Stomach (tissue), 9 donors: ENCODE data around the gene INPP4B. TPM values are rescaled to one million over a fixed set of nuclear protein-coding genes. Genes with fewer than 3 reads are reported as not detected.

ENCODE experiments used
- DNase-seq, 2 donors: peaks; one replicate each; pipeline versions ENCODE4 v3.0.0 to v3.0.0-alpha.2; 2013 to 2019
- H3K27ac ChIP-seq, 5 donors: fragments of 200-600 bp in 4 of 5; sonication (generic) in 4 of 5; one replicate each; pipeline ENCODE4 v1.5.1; 2013 to 2019; ENCODE audit warnings: mild to moderate bottlenecking in 1 of 5, moderate library complexity in 1 of 5
- H3K27me3 ChIP-seq, 3 donors: fragments of 200-600 bp; sonication (generic); one replicate each; pipeline ENCODE4 v1.5.1; 2017 to 2019; ENCODE audit warnings: mixed run types in 1 of 3
- H3K36me3 ChIP-seq, 4 donors: fragments of 200-600 bp; sonication (generic); 1 replicate in 3 of 4; 2 replicates in 1 of 4; pipeline ENCODE4 v1.5.1; 2016 to 2019
- H3K4me1 ChIP-seq, 4 donors: fragments of 200-600 bp; sonication (generic); one replicate each; pipeline ENCODE4 v1.5.1; 2016 to 2019
- H3K4me3 ChIP-seq, 4 donors: fragments of 200-600 bp; sonication (generic) in 3 of 4; one replicate each; pipeline ENCODE4 v1.5.1; 2016 to 2019; ENCODE audit warnings: mild to moderate bottlenecking in 1 of 4
- H3K9me3 ChIP-seq, 4 donors: fragments of 200-600 bp; sonication (generic); one replicate each; pipeline ENCODE4 v1.5.1; 2016 to 2019
- EP300 ChIP-seq: sonication (generic); formaldehyde crosslinking; IDR thresholded peaks from one replicate; pipeline ENCODE4 v1.6.1; 2017; ENCODE audit warnings: antibody characterized with exemption
- POLR2A ChIP-seq, 4 donors: fragments of 450-650 bp; IDR thresholded peaks; one replicate each; pipeline ENCODE4 v1.6.1; 2016; ENCODE audit warnings: antibody characterized with exemption in 4 of 4, control low read depth in 2 of 4, mild to moderate bottlenecking in 1 of 4, moderate library complexity in 1 of 4
- POLR2AphosphoS5 ChIP-seq, 3 donors: sonication (generic); formaldehyde crosslinking; IDR thresholded peaks; one replicate each; pipeline ENCODE4 v1.6.1; 2016; ENCODE audit warnings: antibody characterized with exemption in 3 of 3
- WGBS, 5 donors: extraction: QIAGEN DNeasy Blood & Tissue Kit in 3 of 5; methylation state at CpG; one replicate each; pipeline versions ENCODE4 v1.1.5 to v1.1.7; 2013 to 2018; 5-methylcytosine and 5-hydroxymethylcytosine counted together
- intact Hi-C: fragments of 100-400 bp; cut with DNase I; formaldehyde crosslinking; loops from one replicate; pipeline ENCODE4 v1.15.1; 2023; ENCODE audit warnings: low total_unique reads
- polyA plus RNA-seq, 3 donors: library from polyadenylated mRNA; stranded (reverse); fragments of 200-250 nt; gene quantifications; one replicate each; pipeline ENCODE4 v1.2.3, GENCODE V29; 2013
- total RNA-seq, 5 donors: library from RNA; depleted of rRNA; stranded (reverse); fragments of >200 nt; gene quantifications; one replicate each; pipeline versions ENCODE4 v1.1.0 to v1.2.3, GENCODE V29; 2014 to 2016
- TF ChIP-seq, protein P1 (sequence below), 7 experiments: fragments of 450-650 bp in 4 of 7; fragments of 200-600 bp in 3 of 7; sonication (generic) in 3 of 7; IDR thresholded peaks; one replicate each; pipeline ENCODE4 v1.5.1; 2016 to 2019; ENCODE audit warnings: antibody characterized with exemption in 7 of 7, control low read depth in 2 of 7, mild to moderate bottlenecking in 1 of 7
- donor health status: healthy with polysubstance abuse.
- donor health status: Bipolar disorder and iron deficiency.
- donor health status: healthy.

The INPP4B gene
- total and polyA plus RNA-seq, 8 donors, result 1.4 to 96.9 (median 11.7) TPM

DNA sequence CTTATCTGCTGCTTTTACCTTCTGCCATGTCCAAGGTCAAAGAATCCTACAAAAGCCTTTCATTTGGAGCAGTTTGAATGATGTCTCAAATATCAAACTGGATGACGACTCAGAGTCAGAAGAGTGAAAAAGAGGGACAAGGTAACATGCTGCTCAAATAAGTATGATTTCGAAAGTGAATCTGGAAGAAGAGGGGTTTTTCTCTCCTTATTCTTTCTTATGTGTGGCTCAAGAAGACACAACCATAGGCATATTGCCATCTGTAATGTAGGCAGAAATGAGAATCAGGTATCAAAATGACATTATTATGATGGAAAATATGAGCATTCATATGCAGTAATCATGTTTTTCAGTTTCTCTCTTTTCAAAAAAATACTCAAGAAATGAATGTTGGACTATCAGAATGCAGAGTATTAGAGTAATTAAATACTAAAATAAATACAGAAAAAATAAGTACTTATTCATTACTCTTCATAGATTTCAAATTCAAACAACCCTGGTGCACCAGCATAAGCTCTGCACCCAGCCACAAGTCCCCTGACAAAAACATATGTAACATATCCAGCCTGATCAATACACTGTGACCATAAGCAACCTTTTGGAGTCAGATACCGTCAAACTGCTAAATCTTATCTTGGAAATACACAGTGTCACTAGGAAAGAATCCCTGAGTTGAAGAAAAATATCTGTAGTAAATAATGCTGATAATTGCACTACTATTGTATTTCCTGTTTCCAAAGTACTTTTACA lies 468.6 kb downstream of the INPP4B start:
- Histone ChIP-seq H3K36me3 (no peaks in the 10 kb centered on the region), H3K9me3 (no peaks in the 10 kb centered on the region), H3K4me1 (peaks cover 0 to 35% (median 22%) of the 10 kb centered on the region in 4 donors), H3K27ac (no peak overlapping the region), H3K4me3 (no peak overlapping the region), H3K27me3 (no peaks in the 10 kb centered on the region)
- no peak for DNase-seq
- intact Hi-C loops, result no loop called here
- TF ChIP-seq POLR2AphosphoS5 (IDR thresholded peaks at IDR 0.05) (no peak), EP300 (no peak), POLR2A (IDR thresholded peaks at IDR 0.05) (no peak)
- TF ChIP-seq, protein P1, sequence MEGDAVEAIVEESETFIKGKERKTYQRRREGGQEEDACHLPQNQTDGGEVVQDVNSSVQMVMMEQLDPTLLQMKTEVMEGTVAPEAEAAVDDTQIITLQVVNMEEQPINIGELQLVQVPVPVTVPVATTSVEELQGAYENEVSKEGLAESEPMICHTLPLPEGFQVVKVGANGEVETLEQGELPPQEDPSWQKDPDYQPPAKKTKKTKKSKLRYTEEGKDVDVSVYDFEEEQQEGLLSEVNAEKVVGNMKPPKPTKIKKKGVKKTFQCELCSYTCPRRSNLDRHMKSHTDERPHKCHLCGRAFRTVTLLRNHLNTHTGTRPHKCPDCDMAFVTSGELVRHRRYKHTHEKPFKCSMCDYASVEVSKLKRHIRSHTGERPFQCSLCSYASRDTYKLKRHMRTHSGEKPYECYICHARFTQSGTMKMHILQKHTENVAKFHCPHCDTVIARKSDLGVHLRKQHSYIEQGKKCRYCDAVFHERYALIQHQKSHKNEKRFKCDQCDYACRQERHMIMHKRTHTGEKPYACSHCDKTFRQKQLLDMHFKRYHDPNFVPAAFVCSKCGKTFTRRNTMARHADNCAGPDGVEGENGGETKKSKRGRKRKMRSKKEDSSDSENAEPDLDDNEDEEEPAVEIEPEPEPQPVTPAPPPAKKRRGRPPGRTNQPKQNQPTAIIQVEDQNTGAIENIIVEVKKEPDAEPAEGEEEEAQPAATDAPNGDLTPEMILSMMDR (IDR thresholded peaks at IDR 0.05), result no peak
- WGBS, 5 donors, result 68 to 83% (median 74%) methylated on average over 3 of the region's 3 CpGs

DNA sequence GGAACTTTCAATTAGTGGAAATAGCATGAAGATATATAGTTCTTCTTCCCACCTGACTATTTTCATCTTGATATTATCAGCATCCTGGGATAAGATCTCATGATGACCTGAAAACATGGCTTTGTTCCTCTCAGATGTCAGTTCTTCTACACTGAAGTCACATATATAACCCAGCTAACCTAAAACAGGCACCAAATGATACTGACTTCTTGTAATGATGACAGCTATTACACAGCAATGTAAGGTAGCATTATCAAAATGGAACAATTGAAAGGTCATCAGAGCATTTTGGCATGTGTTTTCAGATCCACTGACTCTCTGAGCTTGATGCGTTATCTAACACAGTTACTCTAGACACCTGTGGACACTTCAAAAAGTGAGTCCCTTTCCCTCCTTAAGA lies 469.9 kb downstream of the INPP4B start:
- no peak for DNase-seq
- no peaks in the 10 kb centered on the region for H3K9me3 ChIP-seq
- H3K36me3 ChIP-seq, result no peaks in the 10 kb centered on the region
- WGBS, 5 donors, result 91 to 100% (median 98%) methylated on average over 1 of the region's 1 CpG
- intact Hi-C loops, result no loop called here
- no peaks in the 10 kb centered on the region for H3K27me3 ChIP-seq
- no peak overlapping the region for H3K4me3 ChIP-seq
- H3K4me1 ChIP-seq, result peaks cover 0 to 39% (median 22%) of the 10 kb centered on the region in 4 donors
- no peak for TF ChIP-seq EP300
- TF ChIP-seq POLR2AphosphoS5 (IDR thresholded peaks at IDR 0.05), result no peak
- no peak for TF ChIP-seq POLR2A (IDR thresholded peaks at IDR 0.05)
- TF ChIP-seq, protein P1 (IDR thresholded peaks at IDR 0.05), result no peak
- no peak overlapping the region for H3K27ac ChIP-seq

DNA sequence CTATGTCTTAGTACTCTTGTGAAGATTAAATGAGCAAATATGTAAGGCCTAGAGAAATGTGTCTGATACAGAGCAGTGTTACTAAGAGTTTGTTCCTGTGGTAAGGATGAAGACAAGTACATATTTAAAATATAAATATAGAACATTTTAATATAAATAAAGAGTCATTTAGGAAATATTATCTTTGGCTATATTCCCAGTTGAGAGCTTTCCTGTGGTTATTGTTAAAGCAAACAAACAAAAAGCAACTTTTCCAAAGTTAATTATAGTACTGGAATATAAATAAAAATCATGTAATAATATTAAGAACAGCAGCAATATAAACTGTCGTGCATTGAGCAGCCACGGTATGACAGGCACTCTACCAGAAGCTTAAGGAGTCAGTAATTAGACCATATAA lies 472.5 kb downstream of the INPP4B start:
- Histone ChIP-seq H3K9me3 (no peaks in the 10 kb centered on the region), H3K36me3 (no peaks in the 10 kb centered on the region), H3K4me3 (no peak overlapping the region), H3K27ac (no peak overlapping the region), H3K27me3 (no peaks in the 10 kb centered on the region), H3K4me1 (peaks cover 0 to 34% (median 14%) of the 10 kb centered on the region in 4 donors)
- 21 to 28% (median 23%) methylated on average over 2 of the region's 2 CpGs for WGBS, 5 donors
- TF ChIP-seq, protein P1 (IDR thresholded peaks at IDR 0.05), result no peak
- TF ChIP-seq EP300 (no peak), POLR2A (IDR thresholded peaks at IDR 0.05) (no peak), POLR2AphosphoS5 (IDR thresholded peaks at IDR 0.05) (no peak)
- no peak for DNase-seq
- intact Hi-C loops, result no loop called here

DNA sequence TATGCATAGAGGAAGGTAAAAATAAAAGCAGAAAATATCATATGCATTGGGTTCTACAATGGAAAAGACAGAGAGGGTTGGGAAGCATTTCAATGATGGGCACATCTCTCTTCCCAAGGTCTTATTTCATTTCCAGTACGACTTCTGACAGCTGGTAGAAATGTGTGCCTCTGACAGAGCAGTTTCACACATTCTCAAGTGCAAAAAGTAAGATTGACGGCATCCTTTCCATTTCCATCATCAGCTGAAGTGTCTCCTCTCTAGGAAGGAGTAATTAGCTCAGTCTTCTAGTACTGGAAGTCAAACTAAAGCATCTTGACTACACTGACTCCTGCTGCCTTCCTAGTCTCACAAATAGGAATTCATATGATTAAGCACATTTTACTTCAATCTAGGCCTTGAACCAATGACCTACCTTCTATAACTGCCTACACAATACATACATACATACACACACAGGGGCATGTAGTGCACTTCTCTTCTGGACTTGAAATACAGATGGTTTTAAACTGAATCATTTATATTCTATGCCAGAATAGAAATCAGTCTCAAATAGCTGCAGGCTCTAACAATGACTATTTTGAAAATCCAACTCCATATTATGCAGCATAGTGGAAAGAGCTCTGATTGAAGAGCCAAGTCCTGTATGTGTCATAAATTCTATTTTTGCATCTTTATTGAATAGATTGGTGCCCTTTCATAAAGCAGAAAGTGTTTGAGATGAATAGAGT lies 473.4 kb downstream of the INPP4B start:
- TF ChIP-seq POLR2AphosphoS5 (IDR thresholded peaks at IDR 0.05), result no peak
- TF ChIP-seq POLR2A (IDR thresholded peaks at IDR 0.05), result no peak
- TF ChIP-seq EP300, result no peak
- TF ChIP-seq, protein P1 (IDR thresholded peaks at IDR 0.05), result no peak
- 90 to 96% (median 91%) methylated on average over 2 of the region's 2 CpGs for WGBS, 5 donors
- Histone ChIP-seq H3K4me3 (no peak overlapping the region), H3K27ac (no peak overlapping the region), H3K36me3 (no peaks in the 10 kb centered on the region), H3K27me3 (no peaks in the 10 kb centered on the region), H3K9me3 (no peaks in the 10 kb centered on the region), H3K4me1 (peaks cover 0 to 29% (median 15%) of the 10 kb centered on the region in 4 donors)
- no peak for DNase-seq
- intact Hi-C loops, result no loop called here
